GM08714 (cell line): ENCODE results near the gene IBA57.

Experiments
- H3K4me3 ChIP-seq: fragments of 200-500 bp; sonication (Bioruptor generic); 2 replicates; pipeline ENCODE4 v1.5.1; 2014; ENCODE audit warnings: mild to moderate bottlenecking, low read length, inconsistent platforms
- ZNF274 ChIP-seq: IDR thresholded peaks from 2 replicates; pipeline ENCODE4 v1.6.1; 2012; ENCODE audit warnings: mild to moderate bottlenecking, low read depth, low read length

The IBA57 gene

GRCh38 chr1:228141226-228142044, 24.2 kb upstream of the IBA57 start:
- no peak for TF ChIP-seq ZNF274
- peak overlapping the region; percentile 96 for H3K4me3 ChIP-seq

GRCh38 chr1:228142155-228142691, 23.4 kb upstream of the IBA57 start:
- peak overlapping the region; percentile 96; the same call in 1 of the 2 replicates for H3K4me3 ChIP-seq

GRCh38 chr1:228142701-228143136, 22.9 kb upstream of the IBA57 start:
- no peak overlapping the region for H3K4me3 ChIP-seq
- no peak for TF ChIP-seq ZNF274

More at GRCh38 chr1:228142155-228142691, 23.4 kb upstream of the IBA57 start:
- no peak for TF ChIP-seq ZNF274

- no peak for TF ChIP-seq ZNF274
- no peak overlapping the region for H3K4me3 ChIP-seq
Measured at GRCh38 chr1:228143480-228144192, 22.0 kb upstream of the IBA57 start.

- no peak for TF ChIP-seq ZNF274
- H3K4me3 ChIP-seq, result no peak overlapping the region
Measured at GRCh38 chr1:228144193-228144992, 21.2 kb upstream of the IBA57 start.

- no peak overlapping the region for H3K4me3 ChIP-seq
- TF ChIP-seq ZNF274, result no peak
Measured at GRCh38 chr1:228144993-228145343, 20.6 kb upstream of the IBA57 start.

- H3K4me3 ChIP-seq, result no peak overlapping the region
- no peak for TF ChIP-seq ZNF274
Measured at GRCh38 chr1:228145463-228146416, 19.9 kb upstream of the IBA57 start.

GRCh38 chr1:228146417-228147150, 19.0 kb upstream of the IBA57 start:
- no peak for TF ChIP-seq ZNF274
- H3K4me3 ChIP-seq, result no peak overlapping the region

GRCh38 chr1:228147151-228147693, 18.4 kb upstream of the IBA57 start:
- H3K4me3 ChIP-seq, result no peak overlapping the region
- no peak for TF ChIP-seq ZNF274

- H3K4me3 ChIP-seq, result no peak overlapping the region
- no peak for TF ChIP-seq ZNF274
Measured at GRCh38 chr1:228147768-228148167, 17.8 kb upstream of the IBA57 start.

- TF ChIP-seq ZNF274, result no peak
- no peak overlapping the region for H3K4me3 ChIP-seq
Measured at GRCh38 chr1:228148196-228148861, 17.3 kb upstream of the IBA57 start.
